Measurements from ENCODE around the gene GTF2H4. TPM values are rescaled to one million over a fixed set of nuclear protein-coding genes. Genes with fewer than 3 reads are reported as not detected.

GTF2H4 gene
- total and polyA plus RNA-seq, 10 of the 15 experiments (the other 5 are each of a cell fraction or from before 2014, with no cell fraction given): 1.1 to 43.8 (median 18.9) TPM

DNA sequence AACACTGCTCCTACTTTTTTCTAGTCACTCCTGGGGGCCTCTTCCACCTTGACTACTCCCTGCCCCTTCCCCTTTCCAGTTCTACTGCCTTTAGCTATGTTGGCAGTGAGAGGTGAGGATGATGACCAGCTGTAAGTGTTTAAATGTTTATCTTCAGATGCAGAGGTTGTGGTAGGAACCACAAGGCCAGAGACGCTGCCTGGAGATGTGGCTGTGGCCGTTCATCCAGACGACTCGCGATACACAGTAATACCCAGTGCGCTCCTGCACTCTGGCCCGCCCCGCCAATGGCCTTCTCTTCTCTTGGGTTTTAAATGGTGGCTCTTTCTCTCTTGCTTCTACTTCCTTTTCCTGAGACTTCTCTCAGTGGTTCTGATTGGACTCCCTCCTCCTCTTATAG is 10.7 kb downstream of the GTF2H4 start:
- SMC1A ChIA-PET (ENCODE audit: uncharacterized antibody, unreplicated experiment): interaction anchor here (1.0 to 7.9 kb wide), 5 partner anchors 88 to 169 kb away, joined by 3 to 141 read pairs (median 4); no protein-coding TSS in a partner anchor
- POLR2A ChIA-PET: no interaction called here
- H3K79me2 ChIP-seq (ENCODE audit: control insufficient read depth, insufficient read depth, low read length): peaks cover 9% of the 10 kb centered on the region
- no TSS peak for BruUV-seq (replicated peaks)
- in situ Hi-C loops (cut with MboI): loop anchor here (5.0 kb wide), 1 partner anchor 159 kb away; no protein-coding TSS in a partner anchor
- no peak for TF ChIP-seq MTA2 (IDR thresholded peaks at IDR 0.05; ENCODE audit: low read depth)
- no peak for TF ChIP-seq LARP7 (IDR thresholded peaks at IDR 0.05)
- TF ChIP-seq CHD1 (IDR thresholded peaks at IDR 0.05; ENCODE audit: low read depth, low read length): no peak
- TF ChIP-seq ZNF622 (IDR thresholded peaks at IDR 0.05): no peak
- TF ChIP-seq ZSCAN29 (IDR thresholded peaks at IDR 0.05): no peak
- TF ChIP-seq, protein P1, sequence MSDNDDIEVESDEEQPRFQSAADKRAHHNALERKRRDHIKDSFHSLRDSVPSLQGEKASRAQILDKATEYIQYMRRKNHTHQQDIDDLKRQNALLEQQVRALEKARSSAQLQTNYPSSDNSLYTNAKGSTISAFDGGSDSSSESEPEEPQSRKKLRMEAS (IDR thresholded peaks at IDR 0.05; ENCODE audit: low read depth, low read length): no peak
- no peak for TF ChIP-seq NR2C1 (IDR thresholded peaks at IDR 0.05)
- H3K9ac ChIP-seq (ENCODE audit: control insufficient read depth, insufficient read depth, low read length): no peak overlapping the region
- H3K9me3 ChIP-seq (replicated peaks; ENCODE audit: control insufficient read depth, insufficient read depth, low read length): no peaks in the 10 kb centered on the region
- no peaks in the 10 kb centered on the region for H3K27me3 ChIP-seq (replicated peaks in 1 of 2; ENCODE audit: control insufficient read depth in 2 of 2, insufficient read depth in 2 of 2, low read length in 1 of 2)
- H3K4me2 ChIP-seq (ENCODE audit: control insufficient read depth, insufficient read depth): no peak overlapping the region
- FAIRE-seq (no peak), DNase-seq (ENCODE audit: low read depth, low spot score) (no peak), ATAC-seq (no peak)
- peaks cover 15 to 21% of the 10 kb centered on the region in 2 experiments; a peak in 3 of 4 replicates for H3K36me3 ChIP-seq (ENCODE audit: control insufficient read depth in 2 of 2, insufficient read depth in 2 of 2, low read length in 1 of 2)
- H3K4me3 ChIP-seq: no peak overlapping the region
- CTCF ChIA-PET: interaction anchor here (0.6 to 9.3 kb wide), 7 partner anchors 37 to 377 kb away, joined by 3 to 119 read pairs (median 5); no protein-coding TSS in a partner anchor
- H2AFZ ChIP-seq (ENCODE audit: control insufficient read depth, low read depth, low read length): no peak overlapping the region
- intact Hi-C loops (cut with micrococcal nuclease; ENCODE audit: unreplicated experiment): loop anchor here (5.0 kb wide), 1 partner anchor 164 kb away; no protein-coding TSS in a partner anchor
- RAD21 ChIA-PET (ENCODE audit: unreplicated experiment): no interaction called here
- no peak overlapping the region for H3K27ac ChIP-seq (ENCODE audit: control insufficient read depth, insufficient read depth)
- WGBS (ENCODE audit: insufficient coverage, insufficient replicate concordance, low lambda C conversion rate, missing lambda C conversion rate): 99% methylated on average over 8 of the region's 8 CpGs
- no peaks in the 10 kb centered on the region for H4K20me1 ChIP-seq (ENCODE audit: control insufficient read depth, insufficient read depth)
- peaks cover 3% of the 10 kb centered on the region; the same call in 1 of the 2 replicates for H3K4me1 ChIP-seq (ENCODE audit: control insufficient read depth, insufficient read depth, low read length)

DNA sequence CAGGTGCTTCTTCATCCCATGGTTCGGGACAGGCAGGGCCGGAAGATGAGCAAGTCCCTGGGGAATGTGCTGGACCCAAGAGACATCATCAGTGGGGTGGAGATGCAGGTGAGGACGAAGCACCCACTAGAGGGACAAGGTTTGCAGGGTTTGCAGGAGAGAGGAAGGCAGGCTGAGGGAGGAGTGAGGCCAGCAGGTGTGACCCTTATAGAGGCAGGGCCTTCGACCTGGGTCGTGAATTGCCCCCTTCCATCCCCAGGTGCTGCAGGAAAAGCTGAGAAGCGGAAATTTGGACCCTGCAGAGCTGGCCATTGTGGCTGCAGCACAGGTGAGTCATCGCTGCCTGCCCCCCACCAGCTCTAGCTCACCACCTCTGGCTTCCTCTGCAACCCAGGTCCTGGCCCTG is 14.4 kb downstream of the GTF2H4 start:
- in situ Hi-C loops (cut with MboI) (no loop called here), intact Hi-C loops (cut with micrococcal nuclease; ENCODE audit: unreplicated experiment) (no loop called here)
- no peaks in the 10 kb centered on the region for H3K9me3 ChIP-seq (replicated peaks; ENCODE audit: control insufficient read depth, insufficient read depth, low read length)
- no peak overlapping the region for H3K9ac ChIP-seq (ENCODE audit: control insufficient read depth, insufficient read depth, low read length)
- ChIA-PET CTCF (interaction anchor here (0.9 kb wide), 1 partner anchor 147 kb away, joined by 4 read pairs; no protein-coding TSS in a partner anchor), RAD21 (ENCODE audit: unreplicated experiment) (no interaction called here), SMC1A (ENCODE audit: uncharacterized antibody, unreplicated experiment) (no interaction called here), POLR2A (no interaction called here)
- H3K27ac ChIP-seq (ENCODE audit: control insufficient read depth, insufficient read depth): no peak overlapping the region
- WGBS (ENCODE audit: insufficient coverage, insufficient replicate concordance, low lambda C conversion rate, missing lambda C conversion rate): 74% methylated on average over 7 of the region's 7 CpGs
- H2AFZ ChIP-seq (ENCODE audit: control insufficient read depth, low read depth, low read length): no peak overlapping the region
- ATAC-seq: no peak
- no peaks in the 10 kb centered on the region for H3K27me3 ChIP-seq (replicated peaks in 1 of 2; ENCODE audit: control insufficient read depth in 2 of 2, insufficient read depth in 2 of 2, low read length in 1 of 2)
- H3K4me3 ChIP-seq: no peak overlapping the region
- no peaks in the 10 kb centered on the region for H4K20me1 ChIP-seq (ENCODE audit: control insufficient read depth, insufficient read depth)
- no peak overlapping the region for H3K4me2 ChIP-seq (ENCODE audit: control insufficient read depth, insufficient read depth)
- H3K79me2 ChIP-seq (ENCODE audit: control insufficient read depth, insufficient read depth, low read length): no peaks in the 10 kb centered on the region
- FAIRE-seq: no peak
- BruUV-seq (replicated peaks): no TSS peak
- no peaks in the 10 kb centered on the region for H3K4me1 ChIP-seq (ENCODE audit: control insufficient read depth, insufficient read depth, low read length)
- no peak for DNase-seq (ENCODE audit: low read depth, low spot score)
- H3K36me3 ChIP-seq (ENCODE audit: control insufficient read depth in 2 of 2, insufficient read depth in 2 of 2, low read length in 1 of 2): peaks cover 18 to 27% of the 10 kb centered on the region in 2 experiments; a peak in 3 of 4 replicates
- TF ChIP-seq EP300 (IDR thresholded peaks at IDR 0.05; ENCODE audit: borderline replicate concordance in 1 of 2, control insufficient read depth in 1 of 2, low read depth in 2 of 2, low read length in 2 of 2): no peak
- TF ChIP-seq KDM1A (IDR thresholded peaks at IDR 0.05; ENCODE audit: borderline replicate concordance): no peak
- TF ChIP-seq, protein P2, sequence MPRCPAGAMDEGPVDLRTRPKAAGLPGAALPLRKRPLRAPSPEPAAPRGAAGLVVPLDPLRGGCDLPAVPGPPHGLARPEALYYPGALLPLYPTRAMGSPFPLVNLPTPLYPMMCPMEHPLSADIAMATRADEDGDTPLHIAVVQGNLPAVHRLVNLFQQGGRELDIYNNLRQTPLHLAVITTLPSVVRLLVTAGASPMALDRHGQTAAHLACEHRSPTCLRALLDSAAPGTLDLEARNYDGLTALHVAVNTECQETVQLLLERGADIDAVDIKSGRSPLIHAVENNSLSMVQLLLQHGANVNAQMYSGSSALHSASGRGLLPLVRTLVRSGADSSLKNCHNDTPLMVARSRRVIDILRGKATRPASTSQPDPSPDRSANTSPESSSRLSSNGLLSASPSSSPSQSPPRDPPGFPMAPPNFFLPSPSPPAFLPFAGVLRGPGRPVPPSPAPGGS (IDR thresholded peaks at IDR 0.05; ENCODE audit: borderline replicate concordance, insufficient read depth, low read depth, low read length, poor library complexity, severe bottlenecking): no peak
- no peak for TF ChIP-seq POLR2AphosphoS2 (IDR thresholded peaks at IDR 0.05; ENCODE audit: low read depth, low read length)
- TF ChIP-seq STAT1 (conservative IDR thresholded peaks at IDR 0.05): no peak
- TF ChIP-seq CHD2 (IDR thresholded peaks at IDR 0.05; ENCODE audit: borderline replicate concordance, low read depth, low read length): no peak
- TF ChIP-seq, protein P3, sequence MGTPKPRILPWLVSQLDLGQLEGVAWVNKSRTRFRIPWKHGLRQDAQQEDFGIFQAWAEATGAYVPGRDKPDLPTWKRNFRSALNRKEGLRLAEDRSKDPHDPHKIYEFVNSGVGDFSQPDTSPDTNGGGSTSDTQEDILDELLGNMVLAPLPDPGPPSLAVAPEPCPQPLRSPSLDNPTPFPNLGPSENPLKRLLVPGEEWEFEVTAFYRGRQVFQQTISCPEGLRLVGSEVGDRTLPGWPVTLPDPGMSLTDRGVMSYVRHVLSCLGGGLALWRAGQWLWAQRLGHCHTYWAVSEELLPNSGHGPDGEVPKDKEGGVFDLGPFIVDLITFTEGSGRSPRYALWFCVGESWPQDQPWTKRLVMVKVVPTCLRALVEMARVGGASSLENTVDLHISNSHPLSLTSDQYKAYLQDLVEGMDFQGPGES (IDR thresholded peaks at IDR 0.05): no peak
- no peak for TF ChIP-seq ZNF274 (IDR thresholded peaks at IDR 0.05; ENCODE audit: insufficient read depth, insufficient read length)
- no peak for TF ChIP-seq SPI1 (IDR thresholded peaks at IDR 0.05; ENCODE audit: borderline replicate concordance, insufficient read depth, low read depth, low read length)
- TF ChIP-seq SIN3A (IDR thresholded peaks at IDR 0.05; ENCODE audit: low read depth, low read length): no peak
